Thymus (tissue), 11 donors: ENCODE data around the gene SLC10A3. TPM values are rescaled to one million over a fixed set of nuclear protein-coding genes. Genes with fewer than 3 reads are reported as not detected.

Experiments
- DNase-seq, 9 donors: peaks; one replicate each; pipeline ENCODE4 v3.0.0-alpha.2; 2013; ENCODE audit warnings: low spot score in 9 of 9, low read depth in 6 of 9, missing footprints in 1 of 9
- H3K27ac ChIP-seq, 2 donors: one replicate each; pipeline ENCODE4 v1.5.1; 2013; ENCODE audit warnings: control low read depth in 1 of 2, low read depth in 1 of 2, low read length in 1 of 2, mild to moderate bottlenecking in 1 of 2, moderate library complexity in 1 of 2
- H3K27me3 ChIP-seq, 2 donors: one replicate each; pipeline ENCODE4 v1.5.1; 2013; ENCODE audit warnings: low read length in 1 of 2; ENCODE audit not compliant: control insufficient read depth in 2 of 2, insufficient read depth in 1 of 2
- H3K36me3 ChIP-seq, 2 donors: one replicate each; pipeline ENCODE4 v1.5.1; 2013; ENCODE audit warnings: low read length in 1 of 2, mild to moderate bottlenecking in 1 of 2, moderate library complexity in 1 of 2; ENCODE audit not compliant: control insufficient read depth in 2 of 2, insufficient read depth in 2 of 2
- H3K4me1 ChIP-seq, 2 donors: one replicate each; pipeline ENCODE4 v1.5.1; 2013; ENCODE audit warnings: low read length in 2 of 2; ENCODE audit not compliant: control insufficient read depth in 2 of 2, insufficient read depth in 2 of 2
- H3K4me3 ChIP-seq, 2 donors: one replicate each; pipeline ENCODE4 v1.5.1; 2013; ENCODE audit warnings: low read length in 2 of 2, control low read depth in 1 of 2, mild to moderate bottlenecking in 1 of 2
- H3K9me3 ChIP-seq, 2 donors: one replicate each; pipeline ENCODE4 v1.5.1; 2013; ENCODE audit warnings: low read length in 1 of 2, mild to moderate bottlenecking in 1 of 2; ENCODE audit not compliant: control insufficient read depth in 2 of 2, insufficient read depth in 1 of 2
- WGBS: extraction: QIAGEN DNeasy Blood & Tissue Kit; methylation state at CpG from one replicate; pipeline ENCODE4 v1.1.7; 2013; 5-methylcytosine and 5-hydroxymethylcytosine counted together
- polyA plus RNA-seq: library from polyadenylated mRNA; stranded (reverse); fragments of 200-250 nt; gene quantifications from one replicate; pipeline ENCODE4 v1.2.3, GENCODE V29; 2013
- total RNA-seq: library from RNA; stranded (reverse); fragments of 120-200 nt; gene quantifications from one replicate; pipeline ENCODE4 v1.2.4, GENCODE V29; 2013
- donor health status: healthy.

Gene SLC10A3
- total and polyA plus RNA-seq, 2 donors = 6.1 to 21.6 TPM

DNA sequence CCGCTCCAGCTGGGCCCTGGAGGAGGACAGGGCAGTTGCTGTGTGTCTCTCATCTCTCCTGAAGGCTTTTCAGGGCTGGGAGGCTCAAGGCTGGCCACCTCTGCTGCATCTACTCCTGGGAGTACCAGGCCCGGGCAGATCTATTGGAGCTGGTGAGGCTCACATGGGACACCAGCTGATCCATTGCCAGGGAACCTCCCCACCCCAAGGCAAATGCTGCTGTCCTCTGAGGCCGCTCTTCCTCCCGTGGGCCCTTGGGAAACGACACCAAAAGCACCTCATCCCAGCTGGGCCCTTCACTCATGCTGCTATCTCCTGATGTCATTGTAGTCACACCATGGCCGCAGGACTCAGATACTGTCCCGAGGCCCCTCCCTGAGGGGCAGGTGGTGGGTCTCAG lies 7.6 kb downstream of the SLC10A3 start:
- peaks cover 14 to 18% of the 10 kb centered on the region in 2 donors for H3K36me3 ChIP-seq
- H3K4me1 ChIP-seq = peaks cover 8 to 34% of the 10 kb centered on the region in 2 donors
- H3K4me3 ChIP-seq = no peak overlapping the region
- H3K9me3 ChIP-seq = peaks cover 0 to 16% of the 10 kb centered on the region in 2 donors
- DNase-seq = no peak
- WGBS = 93% methylated on average over 7 of the region's 7 CpGs
- no peaks in the 10 kb centered on the region for H3K27me3 ChIP-seq
- no peak overlapping the region for H3K27ac ChIP-seq

DNA sequence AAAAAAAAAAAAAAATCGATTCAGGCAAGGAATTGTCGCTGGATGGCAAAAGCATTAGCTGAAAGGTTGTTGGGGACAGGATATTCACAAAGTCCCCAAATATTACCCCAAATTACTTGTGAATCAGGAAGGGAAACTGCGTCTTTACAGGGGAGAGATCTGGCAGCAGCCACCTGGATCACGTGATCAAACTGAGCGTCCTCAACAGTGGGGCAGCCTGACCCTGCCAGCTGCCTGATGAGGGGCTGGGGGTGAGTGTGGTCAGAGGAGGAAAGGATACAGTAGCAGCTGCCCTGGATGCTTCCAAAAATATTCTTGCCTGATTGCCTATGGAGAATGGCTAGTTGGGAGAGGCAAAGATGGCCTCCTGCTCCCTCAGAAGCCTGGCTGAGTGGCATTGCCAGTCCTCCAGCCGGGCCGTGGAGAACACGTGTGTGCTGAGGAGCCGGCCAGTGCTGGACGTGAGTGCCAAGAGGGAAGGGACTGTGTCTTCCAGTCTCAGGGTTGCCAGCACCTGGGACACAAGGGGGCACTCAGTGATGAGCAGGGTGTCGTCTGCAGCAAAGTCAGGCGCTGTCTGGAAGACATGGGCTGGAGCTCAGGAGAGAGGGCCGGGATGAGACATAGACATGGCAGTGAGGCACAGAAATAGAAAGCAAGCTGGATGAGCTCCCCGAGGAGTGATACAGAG lies 8.4 kb downstream of the SLC10A3 start:
- no peak for DNase-seq
- Histone ChIP-seq H3K4me3 (no peak overlapping the region), H3K9me3 (peaks cover 0 to 8% of the 10 kb centered on the region in 2 donors), H3K36me3 (peaks cover 9 to 18% of the 10 kb centered on the region in 2 donors), H3K4me1 (peaks cover 8 to 39% of the 10 kb centered on the region in 2 donors), H3K27ac (no peak overlapping the region), H3K27me3 (no peaks in the 10 kb centered on the region)
- WGBS = 93% methylated on average over 14 of the region's 14 CpGs

DNA sequence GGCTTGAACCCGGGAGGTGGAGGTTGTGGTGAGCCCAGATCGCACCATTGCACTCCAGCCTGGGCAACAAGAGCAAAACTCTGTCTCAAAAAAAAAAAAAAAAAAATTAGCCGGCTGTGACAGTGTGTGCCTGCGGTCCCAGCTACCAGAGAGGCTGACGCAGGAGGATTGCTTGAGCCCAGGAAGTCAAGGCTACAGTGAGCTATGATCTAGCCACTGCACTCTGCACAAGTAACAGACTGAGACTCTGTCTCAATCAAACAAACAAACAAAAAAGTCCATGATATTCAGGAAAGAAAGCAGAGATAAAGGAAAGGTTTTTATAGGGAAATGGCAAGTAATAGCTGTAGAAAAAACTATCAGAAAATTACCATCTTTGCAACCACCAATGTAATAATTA lies 9.2 kb downstream of the SLC10A3 start:
- no peaks in the 10 kb centered on the region for H3K27me3 ChIP-seq
- H3K27ac ChIP-seq = no peak overlapping the region
- no peak overlapping the region for H3K4me3 ChIP-seq
- 99% methylated on average over 5 of the region's 5 CpGs for WGBS
- no peak for DNase-seq
- peaks cover 9 to 18% of the 10 kb centered on the region in 2 donors for H3K36me3 ChIP-seq
- H3K4me1 ChIP-seq = peaks cover 6 to 41% of the 10 kb centered on the region in 2 donors
- H3K9me3 ChIP-seq = peaks cover 0 to 8% of the 10 kb centered on the region in 2 donors

- DNase-seq = peak in 8 of 9 donors; percentile 65 to 94 (median 84)
- under 1% methylated on average over 85 of the region's 85 CpGs for WGBS
- Histone ChIP-seq H3K4me3 (peak within 1 kb of the TSS; percentile 50 to 59), H3K36me3 (peaks cover 0 to 5% of the 10 kb centered on the region in 2 donors), H3K9me3 (peaks cover 0 to 8% of the 10 kb centered on the region in 2 donors), H3K27ac (peak within 1 kb of the TSS; percentile 78 to 90), H3K4me1 (peaks cover 2 to 32% of the 10 kb centered on the region in 2 donors), H3K27me3 (no peaks in the 10 kb centered on the region)
These were observed 11.5 kb downstream of the SLC10A3 start, which contains the start of gene LAGE3 for GRCh38 chrX:154478728-154479622. LAGE3 (minus strand) TSS chrX:154479281; CDS start chrX:154478915, 366 bp downstream.

DNA sequence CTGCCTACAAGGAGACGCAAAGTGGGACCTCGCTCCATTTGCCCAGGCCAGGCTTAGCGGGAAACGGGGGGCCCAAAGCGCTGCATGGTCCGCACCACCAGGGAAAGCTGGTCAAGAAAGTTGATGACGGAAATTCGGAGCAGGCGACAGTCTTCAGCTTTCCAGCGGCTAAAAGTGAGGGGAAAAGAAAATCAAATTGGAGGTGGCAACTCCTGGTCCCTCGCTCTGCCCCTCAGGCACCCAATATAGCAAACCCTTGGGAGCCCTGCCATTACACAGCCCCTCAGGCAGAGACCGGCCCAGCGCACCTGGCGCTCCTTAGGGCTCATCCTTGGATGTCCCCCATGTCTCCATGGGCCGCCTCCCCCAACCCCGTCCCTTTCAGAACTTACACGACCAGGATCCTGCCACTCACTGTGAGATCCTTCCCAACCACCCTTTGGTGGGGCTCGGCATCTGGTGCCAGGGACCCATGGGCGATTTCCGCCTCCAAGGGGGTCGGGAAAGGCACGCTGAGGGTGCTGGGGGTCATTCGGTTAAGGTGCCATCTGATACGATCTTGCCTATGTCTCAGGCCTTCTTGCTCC lies 12.4 kb downstream of the SLC10A3 start:
- Histone ChIP-seq H3K27ac (no peak overlapping the region), H3K4me1 (peaks cover 2 to 32% of the 10 kb centered on the region in 2 donors), H3K9me3 (peaks cover 0 to 8% of the 10 kb centered on the region in 2 donors), H3K27me3 (no peaks in the 10 kb centered on the region), H3K36me3 (no peaks in the 10 kb centered on the region), H3K4me3 (peak overlapping the region; percentile 45 to 59)
- peak in 1 of 9 donors; percentile 3 for DNase-seq
- WGBS = 70% methylated on average over 24 of the region's 24 CpGs

- H3K4me1 ChIP-seq = peaks cover 2 to 28% of the 10 kb centered on the region in 2 donors
- peaks cover 0 to 8% of the 10 kb centered on the region in 2 donors for H3K9me3 ChIP-seq
- H3K36me3 ChIP-seq = peaks cover 0 to 1% of the 10 kb centered on the region in 2 donors
- DNase-seq = no peak
- no peak overlapping the region for H3K4me3 ChIP-seq
- H3K27ac ChIP-seq = no peak overlapping the region
- WGBS = 96% methylated on average over 8 of the region's 8 CpGs
- H3K27me3 ChIP-seq = no peaks in the 10 kb centered on the region
These were observed 13.6 kb downstream of the SLC10A3 start for GRCh38 chrX:154476821-154477220.

DNA sequence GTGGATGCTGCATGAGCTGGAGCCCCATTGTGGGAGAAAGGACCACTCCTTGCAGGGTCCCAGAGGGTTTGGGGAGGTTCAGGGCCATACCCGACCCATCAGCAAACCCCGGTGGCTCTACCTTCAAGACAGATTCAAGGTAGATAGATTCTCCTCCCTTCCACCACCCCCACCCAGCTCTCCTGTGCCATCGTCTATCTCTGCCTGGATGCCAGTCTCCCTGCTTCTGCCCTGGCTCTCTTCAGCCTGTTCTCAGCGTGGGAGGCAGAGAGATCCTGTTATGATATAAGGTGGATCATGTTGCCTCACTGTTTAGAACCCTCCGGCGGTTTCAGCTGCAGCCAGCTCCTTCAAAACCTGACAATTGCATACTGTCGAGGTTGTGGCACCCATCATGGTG lies 16.7 kb downstream of the SLC10A3 start:
- Histone ChIP-seq H3K36me3 (peaks cover 0 to 31% of the 10 kb centered on the region in 2 donors), H3K27me3 (no peaks in the 10 kb centered on the region), H3K4me3 (no peak overlapping the region), H3K27ac (no peak overlapping the region), H3K9me3 (peaks cover 0 to 1% of the 10 kb centered on the region in 2 donors), H3K4me1 (peaks cover 2 to 18% of the 10 kb centered on the region in 2 donors)
- WGBS = 94% methylated on average over 7 of the region's 7 CpGs
- no peak for DNase-seq

DNA sequence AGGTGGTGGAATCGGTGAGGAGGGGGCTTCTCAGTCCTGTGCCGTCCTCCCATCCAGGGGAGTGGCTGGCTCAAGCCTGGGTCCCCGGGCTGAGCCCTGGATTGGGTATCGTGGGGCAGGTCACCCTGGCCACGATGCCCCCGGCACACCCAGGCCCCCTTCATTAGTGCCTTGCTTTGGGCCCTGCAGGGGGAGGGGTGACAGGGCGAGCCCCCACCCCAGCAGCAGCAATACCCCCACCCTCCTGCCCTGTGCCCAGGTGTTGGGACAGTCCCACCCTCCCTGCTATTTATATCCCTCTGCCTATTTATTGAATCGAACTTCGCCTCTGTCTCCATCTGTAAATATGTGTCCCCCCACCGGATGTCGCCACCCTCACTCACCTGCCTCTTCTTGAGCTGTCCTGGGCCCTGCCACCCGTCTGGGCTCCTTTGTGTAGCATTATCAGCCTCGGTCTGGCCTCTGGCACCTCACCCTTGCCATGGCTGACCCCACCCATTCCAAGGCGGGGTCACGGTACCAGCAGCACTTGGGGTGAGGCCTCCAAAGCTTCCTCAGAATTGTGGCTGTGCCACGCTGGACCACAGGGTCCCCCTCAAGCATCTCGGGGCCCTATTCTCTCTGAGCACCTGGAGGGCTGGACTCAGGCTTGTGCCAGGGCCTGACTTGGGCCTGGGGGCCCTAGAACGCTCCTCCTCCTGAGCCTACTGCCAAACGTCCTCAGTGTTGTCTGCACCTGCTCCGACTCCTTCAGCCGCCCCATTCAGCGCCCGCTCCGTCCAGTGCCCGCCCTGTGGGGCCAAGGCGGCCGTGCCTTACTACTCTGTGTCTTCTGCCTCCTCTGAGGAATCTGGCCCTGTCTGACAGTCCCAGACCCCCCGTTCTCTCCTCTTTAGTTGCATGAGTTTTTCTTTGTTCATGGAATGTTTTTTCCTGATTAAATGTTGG lies 17.5 kb downstream of the SLC10A3 start:
- Histone ChIP-seq H3K4me3 (no peak overlapping the region), H3K27ac (no peak overlapping the region), H3K9me3 (peaks cover 0 to 8% of the 10 kb centered on the region in 2 donors), H3K27me3 (no peaks in the 10 kb centered on the region), H3K4me1 (peaks cover 0 to 14% of the 10 kb centered on the region in 2 donors), H3K36me3 (peaks cover 0 to 38% of the 10 kb centered on the region in 2 donors)
- DNase-seq = no peak
- WGBS = 92% methylated on average over 28 of the region's 28 CpGs
